CD4-positive, alpha-beta T cell treated with Interleukin-17A for 1 hour (primary cell): ENCODE measurements around the gene EYA2.

Source experiments
- DNase-seq: peaks from one replicate; pipeline ENCODE4 v3.0.0-alpha.2; 2020

Gene EYA2

GRCh38 chr20:47215653-47216397 lies 321.2 kb downstream of the EYA2 start:
- no peak for DNase-seq

GRCh38 chr20:47216819-47217410 lies 322.3 kb downstream of the EYA2 start:
- no peak for DNase-seq

- DNase-seq: no peak
These were observed 323.1 kb downstream of the EYA2 start for GRCh38 chr20:47217482-47218446.

GRCh38 chr20:47220161-47220582 lies 325.5 kb downstream of the EYA2 start:
- DNase-seq: peak; percentile 46

DNA sequence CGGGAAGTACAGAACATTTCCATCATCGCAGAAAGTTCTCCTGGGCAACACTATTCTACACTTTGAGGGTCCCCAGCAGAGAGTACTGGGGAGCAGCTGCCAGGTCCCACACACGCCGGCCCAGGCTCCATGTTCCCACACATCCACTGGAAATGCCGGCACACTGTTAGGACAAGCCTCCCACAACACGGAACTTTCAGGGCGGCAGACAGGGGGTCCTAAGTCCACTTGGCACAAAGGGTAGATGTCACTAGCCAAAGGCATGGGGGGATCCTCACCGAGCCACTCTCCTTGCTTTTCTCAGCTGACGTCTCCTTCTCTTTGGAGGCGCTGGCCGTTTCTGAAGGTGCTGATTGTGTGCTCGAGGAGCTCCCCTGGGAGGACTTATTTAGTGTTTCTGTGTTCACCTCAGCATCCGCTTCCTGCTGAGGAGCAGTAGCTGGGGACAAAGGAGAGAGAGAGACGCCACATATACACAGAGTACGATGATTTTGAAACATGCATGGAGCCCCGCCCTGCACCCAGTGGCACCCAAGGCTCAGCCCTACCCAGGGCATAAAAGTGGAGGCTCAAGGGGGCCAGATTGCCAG lies 326.5 kb downstream of the EYA2 start:
- no peak for DNase-seq

GRCh38 chr20:47222468-47223119 lies 328.0 kb downstream of the EYA2 start:
- no peak for DNase-seq

DNA sequence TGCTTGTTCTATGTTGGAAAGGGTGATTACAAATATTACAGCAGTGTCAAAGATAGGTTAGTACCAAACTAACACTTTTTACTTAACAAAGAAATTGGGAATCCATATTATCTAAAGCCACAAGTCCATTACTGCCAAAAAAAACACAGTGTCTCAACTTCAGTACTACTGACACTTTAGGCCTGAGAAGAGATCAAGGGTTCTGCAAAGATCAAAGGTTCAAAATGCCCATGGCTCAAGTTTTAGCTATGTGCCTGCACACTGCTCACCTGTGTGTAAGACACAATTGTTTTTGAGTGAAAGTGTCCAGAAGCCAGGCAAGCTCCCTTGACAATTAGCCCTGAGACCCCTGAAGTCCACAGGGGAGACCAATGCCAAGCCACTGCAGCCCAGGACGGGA lies 329.3 kb downstream of the EYA2 start:
- no peak for DNase-seq

DNA sequence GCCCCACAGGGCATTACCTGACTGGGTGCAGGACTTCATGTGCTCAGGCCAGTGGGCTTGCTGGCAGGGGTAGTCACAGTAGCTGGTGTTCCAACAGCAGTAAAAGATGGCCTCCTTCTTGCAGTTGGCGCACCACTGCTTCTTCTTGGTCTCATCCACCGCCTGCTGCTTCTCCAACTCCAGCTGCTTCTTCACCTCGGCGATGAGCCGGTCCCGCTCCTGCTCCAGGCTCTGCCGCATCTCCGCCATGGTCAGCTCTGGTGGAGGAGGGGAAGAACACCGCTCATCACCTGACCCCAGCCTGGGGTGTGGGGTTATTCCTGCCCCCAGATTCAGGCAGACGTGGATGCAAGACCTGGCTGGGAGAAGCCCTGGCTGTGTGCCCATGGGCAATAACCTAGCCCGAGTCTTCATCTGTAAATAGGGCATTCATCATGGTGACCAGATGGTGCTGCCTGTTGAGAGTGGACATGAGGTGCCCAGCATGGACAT lies 329.7 kb downstream of the EYA2 start:
- no peak for DNase-seq

- no peak for DNase-seq
These were observed 330.2 kb downstream of the EYA2 start for GRCh38 chr20:47224857-47225256.

DNA sequence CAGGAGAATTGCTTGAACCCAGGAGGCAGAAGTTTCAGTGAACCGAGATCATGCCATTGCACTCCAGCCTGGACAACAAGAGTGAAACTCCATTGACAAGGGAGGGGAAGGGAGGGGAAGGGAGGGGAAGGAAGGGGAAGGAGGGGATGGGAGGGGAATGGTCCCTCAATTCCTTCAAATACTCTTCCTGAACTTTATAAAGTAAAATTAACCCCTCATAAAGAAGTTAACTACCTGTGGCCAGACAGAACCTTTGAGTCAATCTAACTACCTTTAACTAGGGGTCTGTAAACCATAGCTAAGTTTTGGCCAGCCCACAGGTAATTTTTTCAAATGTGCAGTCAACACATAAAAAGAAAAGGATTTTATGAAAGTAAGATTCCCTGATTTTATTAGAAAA lies 330.8 kb downstream of the EYA2 start:
- DNase-seq: no peak

GRCh38 chr20:47227119-47227518 lies 332.5 kb downstream of the EYA2 start:
- DNase-seq: no peak

- no peak for DNase-seq
These were observed 332.9 kb downstream of the EYA2 start for GRCh38 chr20:47227576-47227975.

DNA sequence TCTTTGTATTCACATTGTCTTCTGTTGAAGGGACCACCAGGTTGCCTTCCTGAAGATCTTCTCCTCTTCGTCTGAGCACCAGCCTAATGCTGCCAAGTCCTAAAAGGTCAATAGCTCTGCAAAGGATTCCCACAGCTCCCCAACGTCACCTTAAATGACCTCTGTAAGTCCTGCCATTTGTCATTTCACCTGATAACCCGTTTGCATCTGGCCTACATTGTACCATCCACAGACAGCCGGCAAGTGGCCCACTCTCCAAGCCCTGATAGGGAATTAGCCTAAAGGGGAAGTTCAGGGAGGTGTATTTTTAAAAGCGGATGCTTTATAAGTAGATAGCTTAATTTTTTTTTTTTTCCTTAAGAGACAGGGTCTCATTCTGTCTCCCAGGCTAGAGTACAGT lies 334.0 kb downstream of the EYA2 start:
- no peak for DNase-seq

GRCh38 chr20:47230811-47231256 lies 336.2 kb downstream of the EYA2 start:
- DNase-seq: no peak

GRCh38 chr20:47231382-47232039 lies 336.9 kb downstream of the EYA2 start:
- DNase-seq: no peak

DNA sequence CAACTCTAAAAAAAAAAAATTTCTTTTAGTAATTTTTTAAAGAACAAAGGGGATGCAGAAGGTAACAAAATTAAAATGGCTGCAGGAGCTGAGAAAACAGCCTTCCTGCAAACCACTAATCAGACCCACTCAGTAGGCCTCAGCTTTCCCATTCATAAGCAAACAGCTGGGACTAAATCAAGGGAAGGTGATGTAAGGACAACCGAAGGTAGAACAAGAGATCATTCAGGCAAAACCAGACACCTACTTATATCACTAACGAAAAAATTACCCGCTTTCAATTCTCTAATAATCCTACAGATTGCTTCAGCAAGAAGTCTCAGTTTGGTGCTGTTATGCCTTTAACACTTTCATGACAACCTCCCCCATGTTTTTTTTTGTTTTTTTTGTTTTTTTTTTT lies 337.9 kb downstream of the EYA2 start:
- DNase-seq: no peak

DNA sequence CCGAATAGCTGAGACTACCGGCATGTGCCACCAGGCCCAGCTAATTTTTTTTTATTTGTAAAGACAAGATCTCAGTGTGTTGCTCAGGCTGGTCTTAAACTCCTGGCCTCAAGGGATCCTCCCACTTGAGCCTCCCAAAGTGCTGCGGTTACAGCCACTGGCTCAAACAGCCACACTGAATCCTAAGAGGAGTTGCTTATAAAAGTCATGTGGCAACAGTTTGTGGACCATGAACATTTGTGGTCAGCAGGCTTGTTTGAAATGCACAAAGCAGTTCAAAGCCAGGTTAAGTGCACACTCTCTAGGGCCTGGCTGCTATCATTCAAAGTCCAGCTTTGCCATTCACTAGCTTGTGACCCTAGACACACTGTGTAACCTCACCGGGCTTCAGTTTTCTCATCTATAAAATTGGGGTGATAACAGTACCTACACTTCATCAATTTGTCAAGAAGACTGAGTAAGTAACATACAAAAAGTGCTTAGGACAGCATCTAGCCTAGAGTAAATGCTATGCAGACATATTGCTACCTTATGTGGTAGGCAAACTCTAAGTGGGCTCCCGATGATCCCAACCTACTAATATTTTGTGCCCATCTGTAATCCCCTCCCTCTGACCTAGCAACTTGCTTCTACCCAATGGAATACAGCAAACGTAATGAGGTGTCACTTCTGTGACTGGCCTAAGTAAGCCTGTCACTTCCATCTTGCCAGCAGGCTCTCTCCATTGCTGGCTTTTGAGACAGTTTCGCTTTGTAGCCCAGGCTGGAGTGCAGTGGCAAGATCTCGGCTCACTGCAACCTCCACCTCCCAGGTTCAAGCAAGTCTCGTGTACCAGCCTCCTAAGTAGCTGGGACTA lies 338.9 kb downstream of the EYA2 start:
- no peak for DNase-seq

- DNase-seq: no peak
These were observed 340.5 kb downstream of the EYA2 start for GRCh38 chr20:47235111-47235510.

GRCh38 chr20:47235853-47236638 lies 341.4 kb downstream of the EYA2 start:
- no peak for DNase-seq

DNA sequence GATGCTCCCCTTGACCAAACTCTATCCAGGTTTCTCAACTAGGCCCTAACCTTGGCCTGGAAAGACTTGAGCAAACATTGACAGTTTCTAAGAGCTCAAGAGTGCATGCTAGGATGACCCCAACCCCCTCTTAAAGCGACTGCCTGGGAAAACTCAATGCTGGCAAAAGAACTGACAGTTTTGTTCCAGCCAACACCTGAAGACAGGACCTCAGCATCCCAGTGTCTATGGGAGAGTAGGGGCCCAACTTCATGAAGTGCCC lies 341.9 kb downstream of the EYA2 start:
- DNase-seq: no peak
